NCI-H2081 (cell line): ENCODE measurements around the gene TBXT.
"Not testable (repeated sequence)": the region's sequence is repeated elsewhere in the genome, so short reads cannot be mapped to it uniquely, and the experiment has no call there.

ENCODE experiments used
- DNase-seq, 2 experiments: peaks; one replicate each; lab custom pipeline; 2025; lab: John Stamatoyannopoulos, UW

Gene TBXT

DNA sequence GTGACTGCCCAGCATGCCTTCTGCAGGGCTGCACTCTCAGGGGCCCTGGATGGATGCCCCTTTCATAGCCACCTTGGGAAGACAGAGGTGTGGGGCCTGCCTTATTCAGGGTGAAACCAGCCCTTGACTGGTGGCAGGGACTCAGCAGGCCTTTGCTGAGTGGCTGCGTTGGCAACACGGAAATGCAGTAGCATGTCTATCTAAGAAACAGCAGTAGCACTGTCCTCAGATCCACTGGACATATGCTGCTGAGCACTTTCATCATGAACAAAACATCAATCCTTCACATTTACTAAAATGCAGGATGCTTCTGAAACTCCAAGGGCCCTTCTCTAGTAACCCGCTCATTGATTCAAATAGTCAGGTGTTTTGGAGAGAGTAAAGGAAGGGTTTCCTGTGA is 4.9 kb upstream of the TBXT start:
- DNase-seq: no peak

- no peak for DNase-seq
These were observed 2.1 kb upstream of the TBXT start for GRCh38 chr6:166169549-166170421.

DNA sequence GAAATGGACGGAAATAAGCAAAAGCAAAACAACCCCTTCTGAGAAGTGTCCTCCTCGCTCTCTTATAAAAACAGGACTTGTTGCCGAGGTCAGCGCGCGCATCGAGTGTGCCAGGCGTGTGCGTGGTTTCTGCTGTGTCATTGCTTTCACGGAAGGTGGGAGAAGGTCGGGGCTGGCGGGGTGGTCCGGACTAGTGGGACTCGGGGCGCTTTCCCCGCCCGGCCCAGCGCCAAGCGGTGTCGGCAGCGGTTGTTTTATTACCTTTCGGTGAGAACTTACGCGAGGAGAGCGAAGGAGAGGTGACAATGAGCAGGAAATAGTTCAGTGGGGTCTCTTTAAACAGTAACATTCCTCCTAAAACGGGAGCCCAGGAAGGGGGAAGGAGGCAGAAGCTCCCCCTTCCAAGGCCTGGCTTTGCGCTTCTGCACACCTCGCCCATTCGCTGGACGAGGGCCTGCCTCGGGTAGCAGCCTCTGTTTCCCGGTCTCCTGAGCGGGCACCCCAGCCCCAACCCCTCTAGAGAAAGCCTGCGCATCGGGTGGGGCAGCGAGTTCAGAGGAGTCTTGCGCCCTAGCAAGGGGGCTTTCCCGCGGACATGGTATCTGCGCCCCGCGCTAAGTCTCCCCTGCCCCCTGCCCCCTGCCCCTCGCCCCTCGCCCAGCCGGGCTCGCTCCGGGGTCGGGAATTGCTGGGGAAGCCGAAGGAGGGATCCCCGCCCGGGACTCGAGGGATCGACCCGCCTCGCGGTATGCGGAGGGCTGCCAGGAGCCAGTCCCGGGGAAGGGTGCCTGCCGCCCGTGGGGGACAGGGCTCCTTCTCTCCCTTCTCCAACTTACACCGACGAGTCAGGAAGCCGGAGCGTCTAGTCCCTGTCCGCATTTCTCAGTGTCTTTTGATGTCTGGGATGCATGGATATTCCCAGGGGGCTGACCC is 1.2 kb upstream of the TBXT start:
- DNase-seq: no peak

DNA sequence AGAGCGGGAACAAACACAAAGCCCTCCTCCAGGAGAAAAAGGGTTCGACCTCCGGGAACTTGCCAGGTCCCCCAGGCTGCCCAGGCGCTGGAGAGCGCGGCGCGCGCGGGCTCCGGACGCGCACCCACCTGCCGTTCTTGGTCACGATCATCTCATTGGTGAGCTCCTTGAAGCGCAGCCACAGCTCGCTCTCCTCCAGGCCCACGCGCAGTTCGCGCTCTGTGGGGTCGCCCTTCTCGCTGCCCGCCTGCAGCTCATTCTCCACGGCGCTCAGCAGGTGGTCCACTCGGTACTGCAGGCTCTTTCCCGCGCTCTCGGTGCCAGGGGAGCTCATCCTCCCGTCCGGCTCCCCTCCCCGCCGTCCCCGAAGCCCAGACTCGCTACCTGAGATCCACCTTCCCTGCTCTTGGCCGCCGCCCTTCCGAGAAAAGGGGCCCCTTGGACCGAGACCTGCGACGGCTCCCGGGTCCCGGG is 356 bp downstream of the TBXT start:
- no peak for DNase-seq

- DNase-seq: no peak
These were observed 1.1 kb downstream of the TBXT start for GRCh38 chr6:166166314-166167257.

- DNase-seq: no peak
These were observed 1.9 kb downstream of the TBXT start for GRCh38 chr6:166165558-166166313.

DNA sequence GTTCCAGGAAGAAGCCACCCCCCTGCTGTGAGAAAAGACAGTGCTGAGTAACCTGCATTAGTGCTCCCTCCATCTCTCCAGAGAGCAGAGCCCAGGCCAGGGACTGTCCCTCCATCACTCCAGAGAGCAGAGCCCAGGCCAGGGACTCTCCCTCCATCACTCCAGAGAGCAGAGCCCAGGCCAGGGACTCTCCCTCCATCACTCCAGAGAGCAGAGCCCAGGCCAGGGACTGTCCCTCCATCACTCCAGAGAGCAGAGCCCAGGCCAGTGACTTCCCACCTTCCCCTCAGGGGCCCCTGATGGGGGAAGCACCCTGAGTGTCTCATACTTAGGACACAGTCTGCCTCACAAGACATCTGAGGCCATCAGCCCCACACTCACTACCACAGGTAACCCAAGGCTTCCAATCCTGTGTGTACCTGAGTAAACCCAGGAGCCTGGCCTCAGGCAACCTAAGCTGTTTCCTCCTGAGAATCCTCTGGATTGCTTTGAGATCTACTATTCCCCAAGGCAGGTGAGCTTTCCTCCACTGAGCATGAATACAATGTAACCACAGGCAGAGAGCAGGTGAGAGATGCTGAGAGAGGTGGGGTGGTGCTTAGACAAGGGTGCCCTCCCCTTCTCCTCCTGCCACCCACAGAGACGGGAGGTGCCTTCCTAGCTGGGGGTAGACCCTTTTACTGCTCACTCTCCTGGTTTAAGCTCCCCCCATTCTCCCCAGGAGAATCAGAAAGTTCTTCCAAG is 4.9 kb downstream of the TBXT start:
- DNase-seq: no peak

DNA sequence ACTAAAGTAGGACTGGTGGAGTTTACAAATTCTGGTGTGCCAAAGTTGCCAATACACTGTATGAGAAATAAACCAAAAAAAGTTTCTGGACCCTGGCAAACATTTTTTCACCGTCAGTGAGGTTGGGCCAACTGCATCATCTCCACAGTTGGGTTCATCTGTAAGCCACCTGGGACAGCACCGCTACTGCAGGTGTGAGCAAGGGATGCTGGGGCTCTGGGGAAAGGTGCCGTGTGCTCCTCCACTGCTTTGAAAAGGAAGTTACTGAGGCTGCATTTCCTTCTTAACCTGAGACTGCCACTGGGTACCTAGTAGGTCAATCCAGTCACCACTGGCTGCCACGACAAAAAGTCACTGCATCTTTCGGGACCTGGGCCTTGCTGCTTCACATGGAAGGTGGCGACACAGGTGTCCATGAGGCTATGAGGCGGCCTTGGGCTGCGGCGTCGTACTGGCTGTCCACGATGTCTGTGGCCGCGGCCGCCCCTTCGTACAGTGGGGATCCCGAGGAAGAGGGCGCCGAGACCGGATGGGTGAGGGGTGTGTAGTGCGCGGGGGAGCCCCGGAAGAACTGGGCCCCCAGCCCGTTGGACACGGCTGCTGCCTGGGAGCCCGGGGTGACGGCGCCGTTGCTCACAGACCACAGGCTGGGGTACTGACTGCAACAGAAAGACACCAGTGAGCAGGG is 9.6 kb downstream of the TBXT start:
- no peak for DNase-seq

DNA sequence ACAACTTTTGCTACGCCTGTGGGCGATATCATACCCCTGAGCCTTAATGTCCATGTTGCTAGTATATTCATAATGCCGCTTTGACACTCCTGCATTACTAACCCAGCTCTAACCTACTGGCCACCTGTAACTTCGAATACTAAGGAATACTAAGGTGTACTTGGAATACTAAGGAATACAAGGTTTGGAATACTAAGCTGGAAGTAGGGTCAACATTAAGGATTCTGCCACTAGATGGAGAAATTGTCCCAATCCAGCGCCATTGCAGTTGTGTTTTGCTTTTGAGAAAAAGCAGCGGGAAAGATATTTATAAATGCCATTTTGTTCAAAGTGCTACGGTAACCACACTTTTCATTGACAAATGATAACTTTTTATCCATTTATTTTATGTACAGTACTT is 10.7 kb downstream of the TBXT start:
- DNase-seq: no peak

GRCh38 chr6:166153966-166154365 is 13.7 kb downstream of the TBXT start:
- DNase-seq: peak in 1 of 2 experiments; percentile 8

GRCh38 chr6:166152660-166153059 is 15.0 kb downstream of the TBXT start:
- DNase-seq: peak; percentile 28 to 77

- DNase-seq: no peak
These were observed 15.9 kb downstream of the TBXT start for GRCh38 chr6:166151798-166152197.

- no peak for DNase-seq
These were observed 21.9 kb downstream of the TBXT start for GRCh38 chr6:166145751-166146150.

GRCh38 chr6:166143011-166143410 is 24.6 kb downstream of the TBXT start:
- no peak for DNase-seq

DNA sequence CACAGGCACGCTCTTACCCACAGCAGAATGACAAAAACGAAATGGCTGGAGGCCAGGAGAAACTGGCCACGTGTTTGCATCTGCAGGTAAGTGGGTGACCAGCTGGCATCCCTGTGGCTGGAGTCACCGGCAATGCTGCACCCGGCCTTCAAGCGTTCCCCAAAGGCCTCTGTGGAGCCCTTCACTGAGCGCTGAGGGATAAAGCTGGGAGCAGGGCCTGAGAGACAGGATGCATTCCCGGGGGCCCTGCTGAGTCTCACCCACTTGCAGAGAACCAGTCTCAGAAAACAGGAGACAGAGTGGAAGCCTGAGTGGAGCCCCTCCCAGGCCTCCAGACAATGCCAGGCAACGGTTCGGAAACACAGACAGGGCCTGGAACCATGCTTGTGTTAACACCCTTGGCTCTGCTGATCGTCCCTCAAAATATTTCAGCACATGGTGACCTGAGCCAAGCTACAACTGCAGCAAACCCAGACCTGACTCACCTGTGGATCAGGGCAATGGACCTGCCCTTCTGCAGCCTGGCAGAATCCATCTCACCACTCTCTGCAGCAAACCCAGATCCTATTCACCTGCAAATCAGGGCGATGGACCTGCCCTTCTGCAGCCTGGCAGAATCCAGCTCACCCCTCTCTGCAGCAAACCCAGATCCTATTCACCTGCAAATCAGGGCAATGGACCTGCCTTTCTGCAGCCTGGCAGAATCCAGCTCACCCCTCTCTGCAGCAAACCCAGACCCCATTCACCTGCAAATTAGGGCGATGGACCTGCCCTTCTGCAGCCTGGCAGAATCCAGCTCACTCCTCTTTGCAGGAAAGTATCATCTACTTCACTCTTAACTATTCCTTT is 39.8 kb downstream of the TBXT start:
- no peak for DNase-seq

- not testable (repeated sequence) for DNase-seq
These were observed 44.5 kb downstream of the TBXT start for GRCh38 chr6:166123115-166123514.

DNA sequence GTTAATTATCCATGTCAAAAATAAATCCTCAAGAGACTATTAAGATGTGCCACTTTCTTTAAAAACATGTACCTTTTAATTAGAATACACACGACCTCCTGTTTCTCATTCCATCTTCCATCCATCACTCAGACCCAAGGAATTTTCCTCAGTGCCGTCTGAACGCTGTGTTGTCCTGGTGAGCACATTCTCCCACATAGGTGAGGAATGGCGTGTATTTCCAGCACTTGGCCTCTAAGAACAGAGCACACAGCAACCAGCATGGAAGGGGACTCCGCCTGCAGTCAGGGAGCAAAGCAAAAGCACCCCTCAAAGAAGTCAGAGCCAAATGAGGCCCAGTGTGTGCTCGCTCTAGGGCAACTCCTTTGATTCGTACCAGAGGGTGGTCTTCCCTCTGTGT is 45.9 kb downstream of the TBXT start:
- DNase-seq: no peak

DNA sequence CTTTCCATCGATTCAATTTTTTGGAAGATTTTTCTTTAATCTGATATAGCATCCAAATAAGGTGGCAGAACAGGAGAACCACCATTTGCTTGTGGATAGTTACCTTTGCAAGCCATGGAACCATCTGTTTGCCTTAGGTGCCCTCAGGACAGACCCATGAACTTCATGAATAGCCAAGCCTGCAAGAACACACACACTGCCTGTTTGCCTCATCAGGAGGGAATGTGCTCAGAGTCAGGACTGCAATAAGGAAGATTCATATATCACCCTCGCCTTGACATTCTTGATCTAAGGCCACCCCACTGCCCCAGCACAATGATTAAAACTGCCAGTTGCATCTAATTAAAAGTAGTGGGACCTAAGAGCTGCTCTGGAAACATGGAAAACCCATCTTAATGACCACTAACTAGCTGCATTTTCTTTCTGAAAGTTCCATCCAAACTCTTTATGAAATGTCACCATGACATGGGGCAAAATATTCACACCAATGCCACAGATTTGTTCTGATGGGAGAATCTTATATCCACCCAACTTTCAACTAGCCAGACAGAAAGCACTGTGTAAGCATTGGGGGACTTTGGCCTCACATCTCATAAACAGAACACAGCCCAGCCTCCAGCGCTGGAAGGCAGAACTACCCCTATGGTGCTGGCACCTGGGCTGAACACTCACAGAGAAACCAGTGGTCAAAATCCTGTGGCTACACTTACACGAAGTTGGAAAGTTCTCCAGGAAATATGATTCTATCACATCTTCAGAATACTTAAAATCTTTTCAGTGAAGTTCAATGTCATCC is 48.3 kb downstream of the TBXT start:
- DNase-seq: no peak
